Esophagus muscularis mucosa (tissue), 4 donors: ENCODE data around the gene ITPR3.

Experiments used
- EP300 ChIP-seq: sonication (generic); formaldehyde crosslinking; IDR thresholded peaks from one replicate; pipeline ENCODE4 v1.6.1; 2017; ENCODE audit warnings: antibody characterized with exemption
- POLR2A ChIP-seq: fragments of 450-650 bp; IDR thresholded peaks from one replicate; pipeline ENCODE4 v1.6.1; 2017; ENCODE audit warnings: antibody characterized with exemption, moderate library complexity, mild to moderate bottlenecking, low read depth
- TF ChIP-seq, protein P1 (sequence below), 3 experiments: fragments of 200-600 bp in 2 of 3; fragments of 450-650 bp in 1 of 3; sonication (generic) in 2 of 3; IDR thresholded peaks; one replicate each; pipeline ENCODE4 v1.5.1; 2017 to 2019; ENCODE audit warnings: antibody characterized with exemption in 3 of 3, mild to moderate bottlenecking in 2 of 3, moderate library complexity in 1 of 3

DNA sequence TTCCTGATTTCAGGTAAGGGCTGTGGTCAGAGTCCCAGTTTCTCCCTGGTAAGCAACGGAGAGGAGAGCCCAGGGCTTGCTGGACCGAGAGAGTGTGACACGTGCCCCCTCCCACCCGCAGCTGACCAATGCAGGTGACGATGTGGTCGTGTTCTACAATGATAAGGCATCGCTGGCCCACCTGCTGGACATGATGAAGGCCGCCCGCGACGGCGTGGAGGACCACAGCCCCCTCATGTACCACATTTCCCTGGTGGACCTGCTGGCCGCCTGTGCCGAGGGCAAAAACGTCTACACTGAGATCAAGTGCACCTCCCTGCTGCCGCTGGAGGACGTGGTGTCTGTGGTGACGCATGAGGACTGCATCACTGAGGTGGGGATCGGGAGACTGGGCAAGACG, 58.6 kb downstream of the ITPR3 start:
- TF ChIP-seq, protein P1, sequence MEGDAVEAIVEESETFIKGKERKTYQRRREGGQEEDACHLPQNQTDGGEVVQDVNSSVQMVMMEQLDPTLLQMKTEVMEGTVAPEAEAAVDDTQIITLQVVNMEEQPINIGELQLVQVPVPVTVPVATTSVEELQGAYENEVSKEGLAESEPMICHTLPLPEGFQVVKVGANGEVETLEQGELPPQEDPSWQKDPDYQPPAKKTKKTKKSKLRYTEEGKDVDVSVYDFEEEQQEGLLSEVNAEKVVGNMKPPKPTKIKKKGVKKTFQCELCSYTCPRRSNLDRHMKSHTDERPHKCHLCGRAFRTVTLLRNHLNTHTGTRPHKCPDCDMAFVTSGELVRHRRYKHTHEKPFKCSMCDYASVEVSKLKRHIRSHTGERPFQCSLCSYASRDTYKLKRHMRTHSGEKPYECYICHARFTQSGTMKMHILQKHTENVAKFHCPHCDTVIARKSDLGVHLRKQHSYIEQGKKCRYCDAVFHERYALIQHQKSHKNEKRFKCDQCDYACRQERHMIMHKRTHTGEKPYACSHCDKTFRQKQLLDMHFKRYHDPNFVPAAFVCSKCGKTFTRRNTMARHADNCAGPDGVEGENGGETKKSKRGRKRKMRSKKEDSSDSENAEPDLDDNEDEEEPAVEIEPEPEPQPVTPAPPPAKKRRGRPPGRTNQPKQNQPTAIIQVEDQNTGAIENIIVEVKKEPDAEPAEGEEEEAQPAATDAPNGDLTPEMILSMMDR (IDR thresholded peaks at IDR 0.05), result no peak
- TF ChIP-seq POLR2A, result no peak
- TF ChIP-seq EP300, result no peak
